ENCODE measurements around the gene FEN1. TPM values are rescaled to one million over a fixed set of nuclear protein-coding genes. Genes with fewer than 3 reads are reported as not detected.

The FEN1 gene
- total and polyA plus RNA-seq, 2 of the 13 experiments (the other 11 are each of a cell fraction or from before 2014, with no cell fraction given), result 12.4 to 102 TPM

DNA sequence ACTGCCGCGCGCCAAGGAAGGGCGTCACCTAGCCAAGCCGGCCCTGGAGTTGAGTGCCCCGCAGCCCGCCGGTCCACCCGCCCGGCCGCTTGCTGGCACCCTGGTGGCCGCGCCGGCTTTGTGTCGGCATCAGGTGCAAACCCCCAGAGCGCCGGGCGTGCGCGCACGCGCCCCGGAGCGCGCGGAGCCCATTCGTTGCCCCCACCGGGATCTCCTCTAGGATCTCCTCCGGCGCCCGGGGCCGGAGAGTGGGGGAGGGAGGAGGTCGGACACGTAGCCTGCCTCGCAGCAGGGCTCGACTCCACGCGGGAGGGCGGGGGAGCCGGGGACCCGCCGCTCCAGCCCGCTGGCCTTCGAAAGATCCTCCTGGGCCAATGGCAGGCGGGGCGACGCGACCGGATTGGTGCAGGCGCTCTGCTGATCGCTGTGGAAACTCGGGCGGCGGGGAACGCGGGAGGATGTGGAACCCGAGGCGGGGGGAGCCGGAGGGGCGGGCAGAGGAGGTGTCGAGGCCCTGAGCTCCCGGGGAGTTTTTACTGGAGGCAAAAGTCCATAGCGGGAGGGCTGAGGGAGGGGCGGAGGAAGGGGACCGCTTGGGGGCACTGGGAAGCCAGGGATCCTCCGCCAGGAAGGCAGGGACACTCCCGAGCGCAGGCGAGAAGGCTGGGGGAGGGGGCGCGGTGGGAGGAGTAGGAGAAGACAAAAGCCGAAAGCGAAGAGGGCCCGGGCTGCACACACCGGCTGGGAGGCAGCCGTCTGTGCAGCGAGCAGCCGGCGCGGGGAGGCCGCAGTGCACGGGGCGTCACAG lies 35.1 kb downstream of the FEN1 start, which contains the start of gene FADS2 (continued):
- TF ChIP-seq ZNF747 (CRISPR knock-in tag; IDR thresholded peaks at IDR 0.05; ENCODE audit: borderline replicate concordance) (0 out of 2 replicates have a peak, but pooled peaks have one; percentile 32), ARNTL (CRISPR knock-in tag; IDR thresholded peaks at IDR 0.05) (no peak), MTF2 (CRISPR knock-in tag; IDR thresholded peaks at IDR 0.05; ENCODE audit: borderline replicate concordance) (no peak), RARA (CRISPR knock-in tag; IDR thresholded peaks at IDR 0.05) (no peak), TBL1XR1 (IDR thresholded peaks at IDR 0.05; ENCODE audit: borderline replicate concordance, low read length, partially characterized antibody) (no peak), ZNF570 (CRISPR knock-in tag; IDR thresholded peaks at IDR 0.05; ENCODE audit: borderline replicate concordance) (no peak), ZMYM2 (CRISPR knock-in tag; IDR thresholded peaks at IDR 0.05) (0 out of 2 replicates have a peak, but pooled peaks have one; percentile 29), CHCHD3 (CRISPR knock-in tag; IDR thresholded peaks at IDR 0.05) (no peak), KDM3A (CRISPR knock-in tag; IDR thresholded peaks at IDR 0.05; ENCODE audit: low read depth) (peak; percentile 26; the same call in 1 of the 2 replicates), GFI1 (CRISPR knock-in tag; IDR thresholded peaks at IDR 0.05; ENCODE audit: borderline replicate concordance) (peak; percentile 28; the same call in 1 of the 2 replicates), ZSCAN21 (CRISPR knock-in tag; IDR thresholded peaks at IDR 0.05; ENCODE audit: borderline replicate concordance) (peak; percentile 42; the same call in 1 of the 2 replicates), FOSL1 (CRISPR knock-in tag; IDR thresholded peaks at IDR 0.05; ENCODE audit: borderline replicate concordance) (no peak), GTF2F1 (IDR thresholded peaks at IDR 0.05; ENCODE audit: low read length) (no peak), CREB1 (IDR thresholded peaks at IDR 0.05) (no peak), CREB1 (CRISPR knock-in tag; IDR thresholded peaks at IDR 0.05) (no peak), ZMAT3 (CRISPR knock-in tag; conservative IDR thresholded peaks at IDR 0.05) (no peak)
- TF ChIP-seq, protein P1, sequence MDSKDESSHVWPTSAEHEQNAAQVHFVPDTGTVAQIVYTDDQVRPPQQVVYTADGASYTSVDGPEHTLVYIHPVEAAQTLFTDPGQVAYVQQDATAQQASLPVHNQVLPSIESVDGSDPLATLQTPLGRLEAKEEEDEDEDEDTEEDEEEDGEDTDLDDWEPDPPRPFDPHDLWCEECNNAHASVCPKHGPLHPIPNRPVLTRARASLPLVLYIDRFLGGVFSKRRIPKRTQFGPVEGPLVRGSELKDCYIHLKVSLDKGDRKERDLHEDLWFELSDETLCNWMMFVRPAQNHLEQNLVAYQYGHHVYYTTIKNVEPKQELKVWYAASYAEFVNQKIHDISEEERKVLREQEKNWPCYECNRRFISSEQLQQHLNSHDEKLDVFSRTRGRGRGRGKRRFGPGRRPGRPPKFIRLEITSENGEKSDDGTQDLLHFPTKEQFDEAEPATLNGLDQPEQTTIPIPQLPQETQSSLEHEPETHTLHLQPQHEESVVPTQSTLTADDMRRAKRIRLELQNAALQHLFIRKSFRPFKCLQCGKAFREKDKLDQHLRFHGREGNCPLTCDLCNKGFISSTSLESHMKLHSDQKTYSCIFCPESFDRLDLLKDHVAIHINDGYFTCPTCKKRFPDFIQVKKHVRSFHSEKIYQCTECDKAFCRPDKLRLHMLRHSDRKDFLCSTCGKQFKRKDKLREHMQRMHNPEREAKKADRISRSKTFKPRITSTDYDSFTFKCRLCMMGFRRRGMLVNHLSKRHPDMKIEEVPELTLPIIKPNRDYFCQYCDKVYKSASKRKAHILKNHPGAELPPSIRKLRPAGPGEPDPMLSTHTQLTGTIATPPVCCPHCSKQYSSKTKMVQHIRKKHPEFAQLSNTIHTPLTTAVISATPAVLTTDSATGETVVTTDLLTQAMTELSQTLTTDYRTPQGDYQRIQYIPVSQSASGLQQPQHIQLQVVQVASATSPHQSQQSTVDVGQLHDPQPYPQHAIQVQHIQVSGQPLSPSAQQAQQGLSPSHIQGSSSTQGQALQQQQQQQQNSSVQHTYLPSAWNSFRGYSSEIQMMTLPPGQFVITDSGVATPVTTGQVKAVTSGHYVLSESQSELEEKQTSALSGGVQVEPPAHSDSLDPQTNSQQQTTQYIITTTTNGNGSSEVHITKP (CRISPR knock-in tag; IDR thresholded peaks at IDR 0.05; ENCODE audit: low read depth), result no peak
- TF ChIP-seq, protein P2, sequence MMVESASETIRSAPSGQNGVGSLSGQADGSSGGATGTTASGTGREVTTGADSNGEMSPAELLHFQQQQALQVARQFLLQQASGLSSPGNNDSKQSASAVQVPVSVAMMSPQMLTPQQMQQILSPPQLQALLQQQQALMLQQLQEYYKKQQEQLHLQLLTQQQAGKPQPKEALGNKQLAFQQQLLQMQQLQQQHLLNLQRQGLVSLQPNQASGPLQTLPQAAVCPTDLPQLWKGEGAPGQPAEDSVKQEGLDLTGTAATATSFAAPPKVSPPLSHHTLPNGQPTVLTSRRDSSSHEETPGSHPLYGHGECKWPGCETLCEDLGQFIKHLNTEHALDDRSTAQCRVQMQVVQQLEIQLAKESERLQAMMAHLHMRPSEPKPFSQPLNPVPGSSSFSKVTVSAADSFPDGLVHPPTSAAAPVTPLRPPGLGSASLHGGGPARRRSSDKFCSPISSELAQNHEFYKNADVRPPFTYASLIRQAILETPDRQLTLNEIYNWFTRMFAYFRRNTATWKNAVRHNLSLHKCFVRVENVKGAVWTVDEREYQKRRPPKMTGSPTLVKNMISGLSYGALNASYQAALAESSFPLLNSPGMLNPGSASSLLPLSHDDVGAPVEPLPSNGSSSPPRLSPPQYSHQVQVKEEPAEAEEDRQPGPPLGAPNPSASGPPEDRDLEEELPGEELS (CRISPR knock-in tag; IDR thresholded peaks at IDR 0.05), result 0 out of 2 replicates have a peak, but pooled peaks have one; percentile 10
- TF ChIP-seq, protein P3, sequence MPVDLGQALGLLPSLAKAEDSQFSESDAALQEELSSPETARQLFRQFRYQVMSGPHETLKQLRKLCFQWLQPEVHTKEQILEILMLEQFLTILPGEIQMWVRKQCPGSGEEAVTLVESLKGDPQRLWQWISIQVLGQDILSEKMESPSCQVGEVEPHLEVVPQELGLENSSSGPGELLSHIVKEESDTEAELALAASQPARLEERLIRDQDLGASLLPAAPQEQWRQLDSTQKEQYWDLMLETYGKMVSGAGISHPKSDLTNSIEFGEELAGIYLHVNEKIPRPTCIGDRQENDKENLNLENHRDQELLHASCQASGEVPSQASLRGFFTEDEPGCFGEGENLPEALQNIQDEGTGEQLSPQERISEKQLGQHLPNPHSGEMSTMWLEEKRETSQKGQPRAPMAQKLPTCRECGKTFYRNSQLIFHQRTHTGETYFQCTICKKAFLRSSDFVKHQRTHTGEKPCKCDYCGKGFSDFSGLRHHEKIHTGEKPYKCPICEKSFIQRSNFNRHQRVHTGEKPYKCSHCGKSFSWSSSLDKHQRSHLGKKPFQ (CRISPR knock-in tag; IDR thresholded peaks at IDR 0.05; ENCODE audit: insufficient replicate concordance), result no peak
- TF ChIP-seq, protein P4, sequence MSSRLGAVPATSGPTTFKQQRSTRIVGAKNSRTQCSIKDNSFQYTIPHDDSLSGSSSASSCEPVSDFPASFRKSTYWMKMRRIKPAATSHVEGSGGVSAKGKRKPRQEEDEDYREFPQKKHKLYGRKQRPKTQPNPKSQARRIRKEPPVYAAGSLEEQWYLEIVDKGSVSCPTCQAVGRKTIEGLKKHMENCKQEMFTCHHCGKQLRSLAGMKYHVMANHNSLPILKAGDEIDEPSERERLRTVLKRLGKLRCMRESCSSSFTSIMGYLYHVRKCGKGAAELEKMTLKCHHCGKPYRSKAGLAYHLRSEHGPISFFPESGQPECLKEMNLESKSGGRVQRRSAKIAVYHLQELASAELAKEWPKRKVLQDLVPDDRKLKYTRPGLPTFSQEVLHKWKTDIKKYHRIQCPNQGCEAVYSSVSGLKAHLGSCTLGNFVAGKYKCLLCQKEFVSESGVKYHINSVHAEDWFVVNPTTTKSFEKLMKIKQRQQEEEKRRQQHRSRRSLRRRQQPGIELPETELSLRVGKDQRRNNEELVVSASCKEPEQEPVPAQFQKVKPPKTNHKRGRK (CRISPR knock-in tag; IDR thresholded peaks at IDR 0.05), result no peak
